ENCODE data around the gene PABPN1L.

DNA sequence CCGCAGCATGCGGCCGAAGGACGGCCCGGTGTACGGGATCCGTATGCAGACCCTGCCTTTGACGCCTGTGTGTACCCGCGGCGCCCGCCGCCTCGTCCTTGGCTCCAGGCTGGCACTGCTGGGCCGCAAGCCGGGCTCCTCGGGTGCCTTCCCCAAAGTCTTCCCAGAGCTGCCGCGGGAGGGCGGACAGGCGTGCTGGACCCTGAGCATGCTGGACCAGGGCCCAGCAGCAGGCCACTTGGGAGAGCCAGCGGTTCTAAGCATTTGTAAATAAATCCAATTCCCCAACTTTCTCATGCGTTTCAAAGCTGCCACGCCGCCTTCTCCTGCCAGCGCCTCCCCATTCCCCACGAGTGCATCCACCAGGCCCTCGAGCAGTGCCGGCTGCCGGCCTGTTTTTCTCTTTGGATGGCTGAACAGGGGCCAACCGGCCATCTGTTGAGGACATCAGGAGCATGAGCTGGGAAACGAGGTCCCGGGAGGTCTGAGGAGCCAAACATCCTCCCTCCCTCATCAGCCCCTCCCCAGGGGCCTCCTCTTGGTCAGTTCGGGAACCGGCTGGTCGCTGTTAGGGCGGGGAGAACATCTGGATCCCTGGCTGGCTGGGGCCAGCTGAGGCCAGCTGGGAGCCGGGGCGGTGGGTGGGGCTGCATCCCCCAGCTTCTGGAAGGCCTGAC is 20.5 kb upstream of the PABPN1L start:
- TF ChIP-seq NFE2L2 (conservative IDR thresholded peaks at IDR 0.05; ENCODE audit: low read length): no peak
- no peak for TF ChIP-seq NR3C1 (IDR thresholded peaks at IDR 0.05)
- no peak for TF ChIP-seq TFCP2L1 (CRISPR knock-in tag; IDR thresholded peaks at IDR 0.05)
- TF ChIP-seq, protein P1, sequence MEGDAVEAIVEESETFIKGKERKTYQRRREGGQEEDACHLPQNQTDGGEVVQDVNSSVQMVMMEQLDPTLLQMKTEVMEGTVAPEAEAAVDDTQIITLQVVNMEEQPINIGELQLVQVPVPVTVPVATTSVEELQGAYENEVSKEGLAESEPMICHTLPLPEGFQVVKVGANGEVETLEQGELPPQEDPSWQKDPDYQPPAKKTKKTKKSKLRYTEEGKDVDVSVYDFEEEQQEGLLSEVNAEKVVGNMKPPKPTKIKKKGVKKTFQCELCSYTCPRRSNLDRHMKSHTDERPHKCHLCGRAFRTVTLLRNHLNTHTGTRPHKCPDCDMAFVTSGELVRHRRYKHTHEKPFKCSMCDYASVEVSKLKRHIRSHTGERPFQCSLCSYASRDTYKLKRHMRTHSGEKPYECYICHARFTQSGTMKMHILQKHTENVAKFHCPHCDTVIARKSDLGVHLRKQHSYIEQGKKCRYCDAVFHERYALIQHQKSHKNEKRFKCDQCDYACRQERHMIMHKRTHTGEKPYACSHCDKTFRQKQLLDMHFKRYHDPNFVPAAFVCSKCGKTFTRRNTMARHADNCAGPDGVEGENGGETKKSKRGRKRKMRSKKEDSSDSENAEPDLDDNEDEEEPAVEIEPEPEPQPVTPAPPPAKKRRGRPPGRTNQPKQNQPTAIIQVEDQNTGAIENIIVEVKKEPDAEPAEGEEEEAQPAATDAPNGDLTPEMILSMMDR (IDR thresholded peaks at IDR 0.05): no peak
- no peak for TF ChIP-seq POLR2A (IDR thresholded peaks at IDR 0.05; ENCODE audit: low read length)
- no peak for TF ChIP-seq EP300 (IDR thresholded peaks at IDR 0.05)
